ENCODE results near the gene LSM7. TPM values are rescaled to one million over a fixed set of nuclear protein-coding genes. Genes with fewer than 3 reads are reported as not detected.

The LSM7 gene
- total RNA-seq, 2 experiments from 2014 or later: 73.6 to 80.1 TPM

- peaks cover 32% of the 10 kb centered on the region for H3K4me1 ChIP-seq (ENCODE audit: insufficient read depth, low read length)
- intact Hi-C loops (cut with DNase I, micrococcal nuclease): no loop called here
- TF ChIP-seq CTCF (IDR thresholded peaks at IDR 0.05): no peak
- Mint-ChIP-seq H3K4me3 (peak overlapping the region; percentile 23), H3K36me3 (ENCODE audit: low read depth) (peaks cover 16% of the 10 kb centered on the region), H3K27me3 (no peaks in the 10 kb centered on the region), H3K9me3 (no peaks in the 10 kb centered on the region), H3K4me1 (ENCODE audit: low read depth) (peaks cover 30% of the 10 kb centered on the region), H3K27ac (peak overlapping the region; percentile 74)
- peaks cover 0 to 6% of the 10 kb centered on the region in 2 experiments for H3K9me3 ChIP-seq (ENCODE audit: control insufficient read depth in 1 of 2, insufficient read depth in 1 of 2, low read length in 2 of 2)
- no peak overlapping the region for H3K4me3 ChIP-seq (ENCODE audit: low read length)
- DNase-seq (no peak), ATAC-seq (ENCODE audit: poor library complexity) (no peak)
- H3K27me3 ChIP-seq (ENCODE audit: control insufficient read depth in 1 of 2, insufficient read depth in 2 of 2, low read length in 2 of 2): no peaks in the 10 kb centered on the region
- H3K36me3 ChIP-seq (ENCODE audit: insufficient read depth, low read length): peaks cover 11% of the 10 kb centered on the region
- ChIA-PET CTCF (no interaction called here), POLR2A (no interaction called here)
- no peak overlapping the region for H3K27ac ChIP-seq (ENCODE audit: low read depth in 1 of 2, low read length in 2 of 2)
Observed at GRCh38 chr19:2335848-2336247, 7.5 kb upstream of the LSM7 start.

- Mint-ChIP-seq H3K9me3 (no peaks in the 10 kb centered on the region), H3K4me3 (peak overlapping the region; percentile 23), H3K27me3 (no peaks in the 10 kb centered on the region), H3K27ac (peak overlapping the region; percentile 74), H3K36me3 (ENCODE audit: low read depth) (peaks cover 16% of the 10 kb centered on the region), H3K4me1 (ENCODE audit: low read depth) (peaks cover 36% of the 10 kb centered on the region)
- Histone ChIP-seq H3K4me3 (ENCODE audit: low read length) (no peak overlapping the region), H3K27ac (ENCODE audit: low read depth in 1 of 2, low read length in 2 of 2) (no peak overlapping the region), H3K4me1 (ENCODE audit: insufficient read depth, low read length) (peaks cover 39% of the 10 kb centered on the region), H3K27me3 (ENCODE audit: control insufficient read depth in 1 of 2, insufficient read depth in 2 of 2, low read length in 2 of 2) (no peaks in the 10 kb centered on the region), H3K9me3 (ENCODE audit: control insufficient read depth in 1 of 2, insufficient read depth in 1 of 2, low read length in 2 of 2) (peaks cover 0 to 6% of the 10 kb centered on the region in 2 experiments), H3K36me3 (ENCODE audit: insufficient read depth, low read length) (peaks cover 10% of the 10 kb centered on the region)
- ChIA-PET CTCF (no interaction called here), POLR2A (no interaction called here)
- ATAC-seq (ENCODE audit: poor library complexity): no peak
- DNase-seq: no peak
- intact Hi-C loops (cut with DNase I, micrococcal nuclease): no loop called here
- no peak for TF ChIP-seq CTCF (IDR thresholded peaks at IDR 0.05)
Observed at GRCh38 chr19:2334986-2335846, 6.8 kb upstream of the LSM7 start.

GRCh38 chr19:2334426-2334825 lies 6.0 kb upstream of the LSM7 start:
- no peaks in the 10 kb centered on the region for H3K27me3 Mint-ChIP-seq
- H3K36me3 Mint-ChIP-seq (ENCODE audit: low read depth): peaks cover 19% of the 10 kb centered on the region
- peaks cover 42% of the 10 kb centered on the region for H3K4me1 Mint-ChIP-seq (ENCODE audit: low read depth)
- ATAC-seq (ENCODE audit: poor library complexity): no peak
- no peak overlapping the region for H3K4me3 ChIP-seq (ENCODE audit: low read length)
- H3K27ac ChIP-seq (ENCODE audit: low read depth in 1 of 2, low read length in 2 of 2): no peak overlapping the region
- no peaks in the 10 kb centered on the region for H3K27me3 ChIP-seq (ENCODE audit: control insufficient read depth in 1 of 2, insufficient read depth in 2 of 2, low read length in 2 of 2)
- ChIA-PET POLR2A (no interaction called here), CTCF (no interaction called here)
- H3K4me3 Mint-ChIP-seq: peak overlapping the region; percentile 60
- intact Hi-C loops (cut with DNase I, micrococcal nuclease): no loop called here
- no peak for TF ChIP-seq CTCF (IDR thresholded peaks at IDR 0.05)
- H3K9me3 ChIP-seq (ENCODE audit: control insufficient read depth in 1 of 2, insufficient read depth in 1 of 2, low read length in 2 of 2): peaks cover 0 to 6% of the 10 kb centered on the region in 2 experiments
- H3K9me3 Mint-ChIP-seq: no peaks in the 10 kb centered on the region
- peaks cover 7% of the 10 kb centered on the region for H3K36me3 ChIP-seq (ENCODE audit: insufficient read depth, low read length)
- peaks cover 45% of the 10 kb centered on the region for H3K4me1 ChIP-seq (ENCODE audit: insufficient read depth, low read length)
- DNase-seq: no peak
- H3K27ac Mint-ChIP-seq: peak overlapping the region; percentile 51

Measured in CD4-positive, alpha-beta T cell (primary cell).